T-cell (primary cell): ENCODE data around the gene GAS2L1. TPM values are rescaled to one million over a fixed set of nuclear protein-coding genes. Genes with fewer than 3 reads are reported as not detected.
"Not testable (repeated sequence)": the region's sequence is repeated elsewhere in the genome, so short reads cannot be mapped to it uniquely, and the experiment has no call there.

ENCODE experiments used
- ATAC-seq, 4 experiments: fragments of 200-7000 bp in 3 of 4; fragments of 150-1000 bp in 1 of 4; cut with Tn5 transposase; replicated peaks in 1 of 4; 1 replicate in 3 of 4; 2 replicates in 1 of 4; pipeline ENCODE4 v1.10.0; 2021; ENCODE audit warnings: moderate library complexity in 3 of 4, mild to moderate bottlenecking in 2 of 4, moderate number of reproducible peaks in 1 of 4
- CTCF ChIA-PET, 2 donors: fragments of 300-600 bp; sonication (Branson Sonifier 250); formaldehyde crosslinking; loops; one replicate each; lab custom pipeline; 2022; ENCODE audit warnings: antibody characterized with exemption in 2 of 2; lab: Charles Lee
- POLR2A ChIA-PET, 2 donors: fragments of 300-600 bp; sonication (Branson Sonifier 250); formaldehyde crosslinking; loops; one replicate each; lab custom pipeline; 2022; ENCODE audit warnings: antibody characterized with exemption in 2 of 2; lab: Charles Lee
- DNase-seq, 35 experiments: peaks; one replicate each; pipeline versions ENCODE4 v3.0.0 to v3.0.0-alpha.2; 2013 to 2023
- H3K27ac ChIP-seq: one replicate; pipeline ENCODE4 v1.5.1; 2013; ENCODE audit warnings: low read length
- H3K27me3 ChIP-seq, 2 experiments: replicated peaks in 1 of 2; 1 replicate in 1 of 2; 2 replicates in 1 of 2; pipeline versions ENCODE4 v1.6.1 to v1.7.0; 2013; ENCODE audit warnings: low read length in 1 of 2, mixed read lengths in 1 of 2; ENCODE audit not compliant: control insufficient read depth in 2 of 2, insufficient read depth in 2 of 2; ENCODE audit errors: extremely low read depth in 1 of 2
- H3K36me3 ChIP-seq, 2 donors: 1 replicate in 1 of 2; 2 replicates in 1 of 2; pipeline versions ENCODE4 v1.6.1 to v1.7.0; 2013; ENCODE audit warnings: low read length in 1 of 2; ENCODE audit not compliant: control insufficient read depth in 2 of 2, insufficient read depth in 1 of 2; ENCODE audit errors: extremely low read depth in 1 of 2
- H3K4me1 ChIP-seq, 2 experiments: 1 replicate in 1 of 2; 2 replicates in 1 of 2; pipeline versions ENCODE4 v1.6.1 to v1.7.0; 2013; ENCODE audit warnings: low read length in 2 of 2, mixed read lengths in 1 of 2; ENCODE audit not compliant: insufficient read depth in 2 of 2, control insufficient read depth in 1 of 2; ENCODE audit errors: extremely low read depth in 1 of 2
- H3K4me3 ChIP-seq, 2 donors: 1 replicate in 1 of 2; 2 replicates in 1 of 2; pipeline versions ENCODE4 v1.5.1 to v1.7.0; 2013; ENCODE audit warnings: mild to moderate bottlenecking in 2 of 2, low read length in 1 of 2, moderate library complexity in 1 of 2; ENCODE audit not compliant: control insufficient read depth in 1 of 2; ENCODE audit errors: extremely low read depth in 1 of 2
- H3K9me3 ChIP-seq: 2 replicates; pipeline ENCODE4 v1.7.0; 2013
- H3K27ac Mint-ChIP-seq, 2 donors: one replicate each; pipeline ENCODE4 v1.8.0; 2020 to 2021; ENCODE audit warnings: mild to moderate bottlenecking in 2 of 2, mixed read lengths in 2 of 2
- H3K27me3 Mint-ChIP-seq, 2 donors: one replicate each; pipeline ENCODE4 v1.8.0; 2021 to 2022; ENCODE audit warnings: mixed read lengths in 2 of 2
- H3K36me3 Mint-ChIP-seq: one replicate; pipeline ENCODE4 v1.8.0; 2021; ENCODE audit warnings: mixed read lengths
- H3K4me1 Mint-ChIP-seq, 3 donors: one replicate each; pipeline ENCODE4 v1.8.0; 2020 to 2022; ENCODE audit warnings: mixed read lengths in 3 of 3, mild to moderate bottlenecking in 1 of 3
- H3K4me3 Mint-ChIP-seq, 3 donors: one replicate each; pipeline ENCODE4 v1.8.0; 2020 to 2022; ENCODE audit warnings: mild to moderate bottlenecking in 3 of 3, mixed read lengths in 3 of 3, moderate library complexity in 3 of 3
- H3K9me3 Mint-ChIP-seq, 3 donors: one replicate each; pipeline ENCODE4 v1.8.0; 2020 to 2022; ENCODE audit warnings: mixed read lengths in 3 of 3
- WGBS: methylation state at CpG from one replicate; pipeline ENCODE4 v1.1.5; 2013; ENCODE audit warnings: missing lambda C conversion rate; ENCODE audit not compliant: insufficient coverage; 5-methylcytosine and 5-hydroxymethylcytosine counted together
- total RNA-seq, 35 experiments: library from RNA in 6 of 35; stranded (reverse) in 6 of 35; fragments of 120-200 nt in 1 of 35; gene quantifications; one replicate each; pipeline versions ENCODE4 v1.2.1 to v1.2.4 and lab custom pipeline; 2013 to 2026

The GAS2L1 gene
- total RNA-seq, 5 donors from 2014 or later (not counting 1 experiment from before 2014, with no cell fraction given) = 0.53 to 1.2 (median 0.85) TPM

DNA sequence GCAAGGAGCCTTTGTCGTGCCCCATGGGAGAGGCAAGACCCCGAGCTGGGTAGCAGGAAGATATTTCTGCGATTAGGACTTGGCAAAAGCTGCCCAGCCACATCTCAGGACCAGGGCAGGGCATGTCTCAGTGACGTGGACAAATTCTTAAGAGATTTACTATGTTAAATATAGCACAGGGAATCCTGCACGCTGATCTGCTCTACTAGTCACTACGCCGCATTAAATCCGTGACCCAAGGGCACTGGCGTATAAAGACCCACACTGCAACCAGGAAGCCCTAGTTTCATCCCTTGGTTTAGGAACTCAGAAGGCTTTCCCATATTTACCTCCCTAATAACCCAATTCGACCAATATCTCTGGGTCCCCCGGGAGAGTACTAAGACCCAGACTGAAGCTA is 46.8 kb downstream of the GAS2L1 start:
- ChIA-PET CTCF (no interaction called here), POLR2A (interaction anchor here in 1 of 2 donors (0.5 kb wide), 1 partner anchor 29 kb away, joined by 3 read pairs; no protein-coding TSS in a partner anchor)
- H3K4me1 Mint-ChIP-seq = no peaks in the 10 kb centered on the region
- Histone ChIP-seq H3K27ac (no peak overlapping the region), H3K27me3 (no peaks in the 10 kb centered on the region), H3K36me3 (peaks cover 23 to 90% of the 10 kb centered on the region in 2 donors), H3K4me1 (no peaks in the 10 kb centered on the region), H3K9me3 (no peaks in the 10 kb centered on the region), H3K4me3 (no peak overlapping the region)
- ATAC-seq (no peak), DNase-seq (no peak)
- H3K4me3 Mint-ChIP-seq = no peak overlapping the region
- no peaks in the 10 kb centered on the region for H3K9me3 Mint-ChIP-seq
- H3K27ac Mint-ChIP-seq = no peak overlapping the region
- H3K36me3 Mint-ChIP-seq = peaks cover 43% of the 10 kb centered on the region
- 93% methylated on average over 8 of the region's 11 CpGs for WGBS
- H3K27me3 Mint-ChIP-seq = no peaks in the 10 kb centered on the region

DNA sequence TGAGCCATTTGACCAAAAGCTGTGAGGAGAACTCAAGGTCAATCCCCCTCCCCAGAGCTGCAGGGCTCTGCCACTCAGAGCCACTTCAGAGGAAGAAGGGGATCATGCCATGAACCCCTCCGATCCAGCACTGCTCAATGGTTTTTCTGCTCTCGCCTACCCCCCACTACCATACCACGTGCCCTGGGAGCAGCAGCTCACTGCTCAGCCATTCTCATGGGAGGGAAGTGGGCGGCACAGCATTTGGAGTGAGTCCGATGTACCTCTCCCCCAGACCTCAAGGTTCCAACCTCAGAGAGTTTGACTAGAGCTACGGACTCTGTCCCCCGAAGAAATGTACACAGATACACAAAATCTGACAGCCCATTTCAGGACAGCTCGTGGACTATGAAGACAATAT is 47.4 kb downstream of the GAS2L1 start:
- Mint-ChIP-seq H3K4me3 (no peak overlapping the region), H3K27ac (no peak overlapping the region), H3K9me3 (no peaks in the 10 kb centered on the region), H3K36me3 (peaks cover 42% of the 10 kb centered on the region), H3K27me3 (no peaks in the 10 kb centered on the region), H3K4me1 (no peaks in the 10 kb centered on the region)
- Histone ChIP-seq H3K36me3 (peaks cover 28 to 90% of the 10 kb centered on the region in 2 donors), H3K4me3 (no peak overlapping the region), H3K9me3 (no peaks in the 10 kb centered on the region), H3K4me1 (no peaks in the 10 kb centered on the region), H3K27me3 (no peaks in the 10 kb centered on the region), H3K27ac (no peak overlapping the region)
- 93% methylated on average over 2 of the region's 8 CpGs for WGBS
- POLR2A ChIA-PET = interaction anchor here in 1 of 2 donors (0.5 to 0.6 kb wide), 2 partner anchors 28 to 1263 kb away, joined by 3 read pairs; no protein-coding TSS in a partner anchor
- ATAC-seq (no peak), DNase-seq (no peak)
- CTCF ChIA-PET = no interaction called here

DNA sequence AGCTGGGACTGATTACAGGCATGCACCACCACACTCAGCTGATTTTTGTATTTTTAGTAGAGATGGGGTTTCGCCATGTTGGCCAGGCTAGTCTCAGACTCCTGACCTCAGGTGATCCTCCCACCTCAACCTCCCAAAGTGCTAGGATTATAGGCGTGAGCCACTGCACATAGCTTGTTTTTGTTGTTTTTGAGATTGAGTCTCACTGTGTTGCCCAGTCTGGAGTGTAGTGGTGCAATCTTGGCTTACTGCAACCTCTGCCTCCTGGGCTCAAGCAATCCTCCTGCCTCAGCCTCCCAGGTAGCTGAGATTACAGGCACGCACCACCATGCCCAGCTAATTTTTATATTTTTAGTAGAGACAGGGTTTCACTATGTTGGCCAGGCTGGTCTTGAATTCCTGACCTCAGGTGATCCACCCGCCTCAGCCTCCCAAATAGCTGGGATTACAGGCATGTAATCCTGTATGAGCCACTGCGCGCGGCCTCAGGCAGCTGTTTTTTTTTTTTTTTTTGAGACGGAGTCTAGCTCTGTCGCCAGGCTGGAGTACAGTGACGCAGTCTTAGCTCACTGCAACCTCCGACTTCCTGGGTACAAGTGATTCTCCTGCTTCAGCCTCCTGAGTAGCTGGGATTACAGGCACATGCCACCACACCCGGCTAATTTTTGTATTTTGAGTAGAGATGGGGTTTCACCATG is 50.9 kb downstream of the GAS2L1 start:
- ATAC-seq, H3K4me1 ChIP-seq, H3K27me3 ChIP-seq, H3K27me3 Mint-ChIP-seq, H3K9me3 Mint-ChIP-seq, H3K27ac Mint-ChIP-seq, H3K4me3 Mint-ChIP-seq, CTCF ChIA-PET, H3K9me3 ChIP-seq, H3K4me3 ChIP-seq, DNase-seq, H3K4me1 Mint-ChIP-seq, H3K27ac ChIP-seq: not testable (repeated sequence)
- peaks cover 24 to 73% of the 10 kb centered on the region in 2 donors for H3K36me3 ChIP-seq
- 96% methylated on average over 5 of the region's 12 CpGs for WGBS
- POLR2A ChIA-PET = interaction anchor here in 1 of 2 donors (0.6 to 0.9 kb wide), 2 partner anchors 37 to 114 kb away, joined by 3 to 6 read pairs; no protein-coding TSS in a partner anchor
- H3K36me3 Mint-ChIP-seq = peaks cover 56% of the 10 kb centered on the region

DNA sequence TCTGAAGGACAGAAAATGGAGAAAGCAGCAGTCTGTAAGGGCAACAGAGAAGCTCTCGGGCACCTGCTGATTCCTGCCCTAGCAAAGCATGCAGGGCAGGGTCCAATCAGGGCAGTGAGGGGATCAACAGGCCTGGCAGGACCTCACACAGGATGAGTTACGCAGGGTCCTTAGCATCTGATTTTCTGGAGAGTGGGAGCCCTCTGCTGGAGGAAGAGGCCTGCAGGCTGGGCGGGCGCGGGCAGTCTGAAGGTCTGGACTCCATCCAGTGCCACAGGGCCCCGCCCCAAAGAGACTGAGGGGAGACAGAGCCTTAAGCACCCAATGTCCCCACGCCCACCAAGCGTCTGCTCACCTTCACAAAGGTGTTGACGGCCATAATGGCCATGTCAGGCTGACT is 53.0 kb downstream of the GAS2L1 start:
- ChIA-PET CTCF (no interaction called here), POLR2A (no interaction called here)
- Mint-ChIP-seq H3K9me3 (no peaks in the 10 kb centered on the region), H3K4me1 (peaks cover 0 to 2% (median 0%) of the 10 kb centered on the region in 3 donors), H3K27ac (no peak overlapping the region), H3K36me3 (peaks cover 44% of the 10 kb centered on the region), H3K4me3 (no peak overlapping the region), H3K27me3 (no peaks in the 10 kb centered on the region)
- WGBS = 98% methylated on average over 9 of the region's 9 CpGs
- H3K27ac ChIP-seq = no peak overlapping the region
- no peak overlapping the region for H3K4me3 ChIP-seq
- ATAC-seq (no peak), DNase-seq (no peak)
- peaks cover 18 to 52% of the 10 kb centered on the region in 2 donors for H3K36me3 ChIP-seq
- no peaks in the 10 kb centered on the region for H3K27me3 ChIP-seq
- H3K9me3 ChIP-seq = no peaks in the 10 kb centered on the region
- H3K4me1 ChIP-seq = no peaks in the 10 kb centered on the region

Other genes with a start within 250 kb of the GAS2L1 start
- gene C22orf31, start 244.8 kb upstream of the GAS2L1 start, total RNA-seq = not detected
- under 1 TPM in 3 of 5 donors, not detected in 2; 0.20 to 0.25 (median 0.20) TPM for gene KREMEN1, start 233.6 kb upstream of the GAS2L1 start, total RNA-seq
- gene EMID1, start 100.8 kb upstream of the GAS2L1 start, total RNA-seq = 1 to 10 TPM in 1 of 5 donors, under 1 TPM in 4; 0.32 to 1.5 (median 0.76) TPM
- gene RHBDD3, start 38.7 kb upstream of the GAS2L1 start, total RNA-seq = 10 to 100 TPM; 14.1 to 25.4 (median 22.1) TPM
- gene EWSR1, start 38.4 kb upstream of the GAS2L1 start, total RNA-seq = 100 to 1,000 TPM; 254 to 308 (median 260) TPM
- gene RASL10A, start 9.0 kb downstream of the GAS2L1 start, total RNA-seq = 1 to 10 TPM in 1 of 5 donors, under 1 TPM in 3, not detected in 1; 0.33 to 1.2 (median 0.71) TPM
- gene AP1B1, start 81.9 kb downstream of the GAS2L1 start, total RNA-seq = 10 to 100 TPM; 41.1 to 49.5 (median 47.1) TPM
- gene RFPL1, start 131.9 kb downstream of the GAS2L1 start, total RNA-seq = under 1 TPM in 1 of 5 donors, not detected in 4; 0.22 TPM
- gene NEFH, start 173.6 kb downstream of the GAS2L1 start, total RNA-seq = under 1 TPM; 0.47 to 0.86 (median 0.73) TPM
- gene THOC5, start 247.1 kb downstream of the GAS2L1 start, total RNA-seq = 10 to 100 TPM; 36.9 to 55.4 (median 48.5) TPM